ENCODE measurements around the gene WDR70. TPM values are rescaled to one million over a fixed set of nuclear protein-coding genes. Genes with fewer than 3 reads are reported as not detected.
A peak's percentile ranks its signal among the peaks of the same experiment; 100 is the strongest.

WDR70 gene
- total RNA-seq, 1 experiment from 2014 or later: 31.3 TPM

DNA sequence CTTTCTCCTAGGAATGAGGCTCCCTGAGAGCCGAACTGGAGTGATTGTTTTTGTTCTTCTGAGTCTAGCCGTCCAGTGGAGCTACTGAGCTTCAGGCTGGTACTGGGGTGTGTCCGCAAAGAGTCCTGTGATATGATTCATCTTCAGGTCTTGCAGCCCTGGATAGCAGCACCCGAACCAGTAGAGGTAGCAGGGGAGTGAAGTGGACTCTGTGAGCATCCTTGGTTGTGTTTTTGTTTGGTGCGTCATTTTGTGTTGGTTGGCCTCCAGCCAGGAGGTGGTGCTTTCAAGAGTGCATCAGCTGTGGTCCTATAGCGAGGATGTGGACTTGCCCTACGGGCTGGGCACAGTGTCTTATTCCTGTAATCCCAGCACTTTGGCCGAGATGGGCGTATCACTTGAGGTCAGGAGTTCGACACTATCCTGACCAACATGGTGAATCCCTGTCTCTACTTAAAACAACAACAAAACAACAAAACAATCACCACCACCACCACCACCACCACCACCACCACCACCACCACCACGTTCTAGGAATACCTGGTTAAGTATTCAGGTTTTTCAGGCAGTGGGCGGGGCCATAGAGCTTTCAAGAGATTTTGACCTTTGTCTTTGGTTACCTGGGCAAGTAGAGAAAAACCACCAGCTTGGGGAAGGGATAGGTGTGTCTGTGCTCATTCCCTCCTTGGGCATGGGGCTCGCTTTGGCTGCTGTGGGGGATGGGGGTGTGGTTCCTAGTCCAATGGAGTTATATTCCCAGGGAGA, 154.0 kb downstream of the WDR70 start:
- ChIA-PET CTCF (interaction anchor here (0.6 to 1.5 kb wide), 5 partner anchors 10 to 659 kb away, joined by 3 to 5 read pairs (median 3); no protein-coding TSS in a partner anchor), POLR2A (interaction anchor here (0.6 to 0.8 kb wide), 3 partner anchors 12 to 288 kb away, joined by 3 read pairs; no protein-coding TSS in a partner anchor)
- Mint-ChIP-seq H3K36me3 (ENCODE audit: insufficient read depth, unreplicated experiment) (no peaks in the 10 kb centered on the region), H3K9me3 (ENCODE audit: unreplicated experiment) (no peaks in the 10 kb centered on the region), H3K27ac (ENCODE audit: low read depth, unreplicated experiment) (peak overlapping the region; percentile 65), H3K27me3 (ENCODE audit: insufficient read depth, unreplicated experiment) (no peaks in the 10 kb centered on the region), H3K4me1 (ENCODE audit: insufficient read depth, unreplicated experiment) (peaks cover 19% of the 10 kb centered on the region), H3K4me3 (ENCODE audit: unreplicated experiment) (no peak overlapping the region)
- no TSS peak for BruUV-seq (replicated peaks)
- intact Hi-C loops (cut with micrococcal nuclease): loop anchor here (1.0 to 5.0 kb wide), 6 partner anchors 120 to 660 kb away; no protein-coding TSS in a partner anchor
- peak; percentile 93 for DNase-seq (ENCODE audit: unreplicated experiment)
- peak; percentile 40 for TF ChIP-seq CTCF (IDR thresholded peaks at IDR 0.05; ENCODE audit: unreplicated experiment)

GRCh38 chr5:37533851-37534250, 154.7 kb downstream of the WDR70 start:
- peak; percentile 63 for DNase-seq (ENCODE audit: unreplicated experiment)
- H3K4me3 Mint-ChIP-seq (ENCODE audit: unreplicated experiment): no peak overlapping the region
- intact Hi-C loops (cut with micrococcal nuclease): loop anchor here (1.0 to 5.0 kb wide), 6 partner anchors 121 to 659 kb away; no protein-coding TSS in a partner anchor
- no peak for TF ChIP-seq CTCF (IDR thresholded peaks at IDR 0.05; ENCODE audit: unreplicated experiment)
- ChIA-PET POLR2A (interaction anchor here (0.6 to 0.8 kb wide), 2 partner anchors 11 to 287 kb away, joined by 3 read pairs; no protein-coding TSS in a partner anchor), CTCF (interaction anchor here (0.6 to 1.5 kb wide), 4 partner anchors 9 to 659 kb away, joined by 3 to 5 read pairs (median 4); no protein-coding TSS in a partner anchor)
- H3K36me3 Mint-ChIP-seq (ENCODE audit: insufficient read depth, unreplicated experiment): no peaks in the 10 kb centered on the region
- H3K27me3 Mint-ChIP-seq (ENCODE audit: insufficient read depth, unreplicated experiment): no peaks in the 10 kb centered on the region
- BruUV-seq (replicated peaks): no TSS peak
- peaks cover 19% of the 10 kb centered on the region for H3K4me1 Mint-ChIP-seq (ENCODE audit: insufficient read depth, unreplicated experiment)
- H3K9me3 Mint-ChIP-seq (ENCODE audit: unreplicated experiment): no peaks in the 10 kb centered on the region
- peak overlapping the region; percentile 65 for H3K27ac Mint-ChIP-seq (ENCODE audit: low read depth, unreplicated experiment)

DNA sequence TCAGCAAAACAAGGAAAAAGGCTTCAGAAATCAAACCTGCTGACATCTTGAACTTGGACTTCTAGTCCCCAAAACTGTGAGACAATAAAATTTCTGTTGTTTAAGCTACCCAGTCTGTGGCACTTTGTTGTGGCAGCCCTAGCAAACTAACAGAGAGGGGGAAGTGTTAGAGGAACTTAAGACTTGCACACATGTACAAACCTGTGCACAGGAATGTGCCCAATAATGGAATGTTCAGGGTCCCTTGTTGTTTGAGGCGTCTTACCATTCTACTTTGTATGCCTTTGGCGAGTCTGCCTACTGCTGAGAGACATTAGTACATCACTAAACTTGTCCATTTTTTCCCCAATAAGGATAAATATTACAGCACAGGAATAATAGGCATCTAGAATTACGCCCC, 160.3 kb downstream of the WDR70 start:
- H3K27me3 Mint-ChIP-seq (ENCODE audit: insufficient read depth, unreplicated experiment): no peaks in the 10 kb centered on the region
- ChIA-PET CTCF (interaction anchor here (1.1 kb wide), 1 partner anchor 13 kb away, joined by 3 read pairs; no protein-coding TSS in a partner anchor), POLR2A (no interaction called here)
- TF ChIP-seq CTCF (IDR thresholded peaks at IDR 0.05; ENCODE audit: unreplicated experiment): no peak
- no peak overlapping the region for H3K4me3 Mint-ChIP-seq (ENCODE audit: unreplicated experiment)
- no peak overlapping the region for H3K27ac Mint-ChIP-seq (ENCODE audit: low read depth, unreplicated experiment)
- BruUV-seq (replicated peaks): no TSS peak
- H3K4me1 Mint-ChIP-seq (ENCODE audit: insufficient read depth, unreplicated experiment): no peaks in the 10 kb centered on the region
- H3K36me3 Mint-ChIP-seq (ENCODE audit: insufficient read depth, unreplicated experiment): no peaks in the 10 kb centered on the region
- DNase-seq (ENCODE audit: unreplicated experiment): no peak
- H3K9me3 Mint-ChIP-seq (ENCODE audit: unreplicated experiment): no peaks in the 10 kb centered on the region
- intact Hi-C loops (cut with micrococcal nuclease): no loop called here

DNA sequence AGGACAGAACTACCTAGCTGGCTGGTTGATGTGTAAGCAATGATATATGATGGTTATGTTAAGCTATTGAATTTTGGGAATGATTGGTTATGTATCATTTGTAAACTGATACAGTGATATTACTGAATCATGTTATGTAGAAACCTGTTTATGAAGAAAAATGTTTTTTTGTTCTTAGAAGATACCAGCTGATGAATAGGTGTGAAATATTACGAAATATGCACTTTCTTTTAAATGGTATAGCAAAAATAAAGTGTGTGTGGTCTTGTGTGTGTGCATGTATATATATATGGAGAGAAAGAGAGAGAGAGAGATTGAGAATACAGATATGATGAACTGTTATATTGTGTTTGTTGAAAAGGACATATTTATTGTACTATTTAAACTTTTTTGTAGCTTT, 164.1 kb downstream of the WDR70 start:
- no peak for TF ChIP-seq CTCF (IDR thresholded peaks at IDR 0.05; ENCODE audit: unreplicated experiment)
- no peak overlapping the region for H3K4me3 Mint-ChIP-seq (ENCODE audit: unreplicated experiment)
- intact Hi-C loops (cut with micrococcal nuclease): no loop called here
- ChIA-PET POLR2A (interaction anchor here (0.6 kb wide), 1 partner anchor 1414 kb away, joined by 3 read pairs; no protein-coding TSS in a partner anchor), CTCF (interaction anchor here (0.8 to 1.1 kb wide), 4 partner anchors 10 to 39 kb away, joined by 3 to 5 read pairs (median 3); no protein-coding TSS in a partner anchor)
- no peaks in the 10 kb centered on the region for H3K36me3 Mint-ChIP-seq (ENCODE audit: insufficient read depth, unreplicated experiment)
- H3K27me3 Mint-ChIP-seq (ENCODE audit: insufficient read depth, unreplicated experiment): no peaks in the 10 kb centered on the region
- no TSS peak for BruUV-seq (replicated peaks)
- no peaks in the 10 kb centered on the region for H3K4me1 Mint-ChIP-seq (ENCODE audit: insufficient read depth, unreplicated experiment)
- H3K27ac Mint-ChIP-seq (ENCODE audit: low read depth, unreplicated experiment): no peak overlapping the region
- DNase-seq (ENCODE audit: unreplicated experiment): no peak
- no peaks in the 10 kb centered on the region for H3K9me3 Mint-ChIP-seq (ENCODE audit: unreplicated experiment)
